ENCODE data around the gene PRR15.

PRR15 gene

DNA sequence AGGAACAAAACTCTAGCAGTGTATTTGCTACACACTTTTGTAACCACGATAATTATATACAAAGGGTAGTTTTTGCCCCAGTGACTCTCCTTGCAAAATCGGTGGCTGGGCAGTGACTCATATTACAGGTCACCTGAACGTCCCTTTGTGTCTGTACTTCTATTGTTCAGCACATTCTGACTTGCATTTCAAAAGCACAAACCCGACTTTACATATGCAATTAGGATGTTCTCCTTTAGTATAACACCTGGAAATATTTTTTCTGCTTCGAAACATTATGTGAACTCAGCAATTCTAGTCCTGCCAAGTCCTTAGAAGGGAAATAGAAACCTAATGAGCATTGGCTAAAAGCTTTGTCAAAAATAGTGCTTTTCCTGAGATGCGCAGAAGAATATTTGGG, 6.0 kb downstream of the PRR15 start:
- Histone ChIP-seq H3K36me3 (ENCODE audit: control insufficient read depth, insufficient read depth, low read length) (peaks cover 8% of the 10 kb centered on the region; the same call in 1 of the 2 replicates), H3K27me3 (ENCODE audit: control insufficient read depth, insufficient read depth, low read length) (peaks cover 17% of the 10 kb centered on the region), H3K27ac (ENCODE audit: low read depth, low read length) (no peak overlapping the region), H3K4me3 (ENCODE audit: low read depth, low read length) (no peak overlapping the region), H3K4me1 (ENCODE audit: control insufficient read depth, insufficient read depth, low read length) (peaks cover 35% of the 10 kb centered on the region), H3K9me3 (ENCODE audit: control insufficient read depth, insufficient read depth, low read length) (no peaks in the 10 kb centered on the region), H3K9ac (ENCODE audit: low read depth, low read length) (no peak overlapping the region)

DNA sequence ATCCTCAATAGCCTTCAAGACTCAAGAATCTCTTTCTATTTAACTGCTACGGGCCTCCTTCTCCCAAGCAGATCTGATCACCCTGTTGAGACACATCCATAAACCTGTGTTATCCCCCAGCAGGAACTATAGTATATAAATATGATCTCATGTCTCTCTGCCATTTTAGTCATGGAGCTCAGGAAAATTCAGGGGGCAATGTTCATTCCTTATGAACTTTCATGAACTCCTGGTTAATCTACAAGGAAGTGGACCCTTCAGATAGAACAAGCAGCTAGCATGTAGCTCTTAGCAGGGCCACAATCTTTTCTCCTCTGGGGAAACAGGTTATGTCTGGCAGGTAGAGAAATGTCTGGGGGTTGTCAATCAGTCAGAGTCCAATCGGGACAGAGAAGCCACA, 8.9 kb downstream of the PRR15 start:
- no peak overlapping the region for H3K9ac ChIP-seq (ENCODE audit: low read depth, low read length)
- no peaks in the 10 kb centered on the region for H3K36me3 ChIP-seq (ENCODE audit: control insufficient read depth, insufficient read depth, low read length)
- peaks cover 21% of the 10 kb centered on the region for H3K4me1 ChIP-seq (ENCODE audit: control insufficient read depth, insufficient read depth, low read length)
- peaks cover 8% of the 10 kb centered on the region; the same call in 1 of the 2 replicates for H3K9me3 ChIP-seq (ENCODE audit: control insufficient read depth, insufficient read depth, low read length)
- H3K27me3 ChIP-seq (ENCODE audit: control insufficient read depth, insufficient read depth, low read length), result no peaks in the 10 kb centered on the region
- H3K4me3 ChIP-seq (ENCODE audit: low read depth, low read length), result no peak overlapping the region
- no peak overlapping the region for H3K27ac ChIP-seq (ENCODE audit: low read depth, low read length)

DNA sequence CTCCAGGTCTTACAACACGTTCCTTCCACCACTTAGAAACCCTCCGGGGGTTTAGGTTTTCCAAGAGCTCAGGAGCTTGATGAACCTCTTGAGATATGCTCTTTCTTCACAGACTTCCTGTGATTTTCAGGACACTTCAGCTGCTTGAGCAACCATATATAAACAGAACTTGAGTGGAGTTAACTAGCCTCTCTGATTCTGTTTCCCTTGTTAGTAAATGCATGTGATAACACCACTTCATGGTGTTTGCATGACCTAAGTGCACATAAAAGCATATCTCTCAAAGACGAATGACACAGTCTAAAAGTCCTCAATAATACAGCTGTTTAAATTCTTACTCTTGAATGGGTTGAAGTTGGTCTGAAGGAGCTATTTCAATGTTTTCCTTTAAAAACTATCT, 9.9 kb downstream of the PRR15 start:
- no peak overlapping the region for H3K4me3 ChIP-seq (ENCODE audit: low read depth, low read length)
- no peaks in the 10 kb centered on the region for H3K36me3 ChIP-seq (ENCODE audit: control insufficient read depth, insufficient read depth, low read length)
- H3K27ac ChIP-seq (ENCODE audit: low read depth, low read length), result no peak overlapping the region
- no peak overlapping the region for H3K9ac ChIP-seq (ENCODE audit: low read depth, low read length)
- no peaks in the 10 kb centered on the region for H3K27me3 ChIP-seq (ENCODE audit: control insufficient read depth, insufficient read depth, low read length)
- peaks cover 15% of the 10 kb centered on the region for H3K4me1 ChIP-seq (ENCODE audit: control insufficient read depth, insufficient read depth, low read length)
- peaks cover 16% of the 10 kb centered on the region for H3K9me3 ChIP-seq (ENCODE audit: control insufficient read depth, insufficient read depth, low read length)

DNA sequence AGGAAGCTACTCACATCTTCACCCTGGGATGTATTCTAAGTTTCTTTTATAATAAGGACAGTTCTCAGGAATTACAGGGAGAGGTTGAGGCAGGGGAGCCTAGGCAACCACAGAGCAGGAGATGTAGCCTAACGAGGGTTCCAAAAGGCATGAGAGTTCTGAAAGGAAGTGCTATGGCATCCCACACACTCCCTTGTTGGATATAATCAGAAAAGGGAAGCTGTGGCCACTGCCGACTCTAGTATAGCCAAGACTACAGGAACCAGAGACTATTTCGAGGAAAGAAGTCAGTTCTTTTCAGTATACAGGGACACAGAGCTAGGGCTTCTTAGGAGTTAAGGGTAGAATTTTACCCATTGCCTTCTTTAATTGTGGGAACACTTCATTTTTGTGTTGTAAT, 11.0 kb downstream of the PRR15 start:
- no peak overlapping the region for H3K4me3 ChIP-seq (ENCODE audit: low read depth, low read length)
- peaks cover 27% of the 10 kb centered on the region for H3K9me3 ChIP-seq (ENCODE audit: control insufficient read depth, insufficient read depth, low read length)
- H3K4me1 ChIP-seq (ENCODE audit: control insufficient read depth, insufficient read depth, low read length), result peaks cover 7% of the 10 kb centered on the region
- no peak overlapping the region for H3K27ac ChIP-seq (ENCODE audit: low read depth, low read length)
- no peak overlapping the region for H3K9ac ChIP-seq (ENCODE audit: low read depth, low read length)
- H3K27me3 ChIP-seq (ENCODE audit: control insufficient read depth, insufficient read depth, low read length), result no peaks in the 10 kb centered on the region
- H3K36me3 ChIP-seq (ENCODE audit: control insufficient read depth, insufficient read depth, low read length), result no peaks in the 10 kb centered on the region

DNA sequence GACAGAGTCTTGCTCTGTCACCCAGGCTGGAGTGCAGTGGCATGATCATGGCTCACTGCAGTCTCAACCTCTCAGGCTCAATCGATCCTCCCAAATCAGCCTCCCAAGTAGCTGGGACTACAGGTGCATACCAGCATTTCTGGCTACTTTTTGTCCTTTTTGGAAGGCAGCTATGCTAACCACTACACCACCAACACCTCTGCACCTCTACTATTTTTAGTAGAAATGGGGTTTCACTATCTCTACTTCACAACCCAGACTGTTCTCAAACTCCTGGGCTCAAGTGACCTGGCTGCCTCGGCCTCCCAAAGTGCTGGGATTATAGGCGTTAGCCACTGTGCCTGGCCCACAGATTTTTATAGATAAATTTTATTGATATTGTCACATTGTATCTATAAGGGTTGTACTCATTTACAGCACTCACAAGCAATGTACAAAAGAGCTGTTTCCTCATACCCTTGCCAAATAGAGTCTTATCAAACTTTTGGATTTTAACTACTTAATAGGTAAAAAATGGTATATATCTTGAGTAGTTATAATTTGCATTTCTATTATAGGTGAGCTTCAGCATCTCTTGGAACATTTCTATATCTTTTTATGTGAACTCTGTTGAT, 23.7 kb downstream of the PRR15 start:
- no peaks in the 10 kb centered on the region for H3K36me3 ChIP-seq (ENCODE audit: control insufficient read depth, insufficient read depth, low read length)
- H3K4me1 ChIP-seq (ENCODE audit: control insufficient read depth, insufficient read depth, low read length), result no peaks in the 10 kb centered on the region
- no peaks in the 10 kb centered on the region for H3K27me3 ChIP-seq (ENCODE audit: control insufficient read depth, insufficient read depth, low read length)
- no peak overlapping the region for H3K4me3 ChIP-seq (ENCODE audit: low read depth, low read length)
- no peak overlapping the region for H3K9ac ChIP-seq (ENCODE audit: low read depth, low read length)
- H3K9me3 ChIP-seq (ENCODE audit: control insufficient read depth, insufficient read depth, low read length), result no peaks in the 10 kb centered on the region
- no peak overlapping the region for H3K27ac ChIP-seq (ENCODE audit: low read depth, low read length)

DNA sequence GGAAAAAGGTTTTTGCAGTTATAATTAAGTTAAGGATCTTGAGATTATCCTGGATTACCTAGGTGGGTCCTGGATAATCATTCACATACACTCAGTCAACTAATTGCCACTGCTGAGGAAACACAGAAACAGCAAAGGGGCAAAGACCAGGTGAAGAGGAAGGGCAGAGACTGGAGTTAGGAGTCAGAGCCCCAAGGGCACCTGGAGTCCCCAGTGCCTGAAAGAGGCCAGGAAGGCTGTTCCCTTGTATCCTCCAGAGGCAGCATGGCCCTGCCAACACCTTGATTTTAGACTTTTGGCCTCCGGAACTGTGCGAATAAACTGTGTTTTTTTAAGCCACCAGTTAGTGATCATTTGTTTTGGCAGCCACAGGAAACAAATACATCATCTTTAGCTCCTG, 24.6 kb downstream of the PRR15 start:
- no peak overlapping the region for H3K4me3 ChIP-seq (ENCODE audit: low read depth, low read length)
- H3K27me3 ChIP-seq (ENCODE audit: control insufficient read depth, insufficient read depth, low read length), result no peaks in the 10 kb centered on the region
- H3K9me3 ChIP-seq (ENCODE audit: control insufficient read depth, insufficient read depth, low read length), result no peaks in the 10 kb centered on the region
- H3K9ac ChIP-seq (ENCODE audit: low read depth, low read length), result no peak overlapping the region
- no peak overlapping the region for H3K27ac ChIP-seq (ENCODE audit: low read depth, low read length)
- H3K4me1 ChIP-seq (ENCODE audit: control insufficient read depth, insufficient read depth, low read length), result no peaks in the 10 kb centered on the region
- H3K36me3 ChIP-seq (ENCODE audit: control insufficient read depth, insufficient read depth, low read length), result no peaks in the 10 kb centered on the region

DNA sequence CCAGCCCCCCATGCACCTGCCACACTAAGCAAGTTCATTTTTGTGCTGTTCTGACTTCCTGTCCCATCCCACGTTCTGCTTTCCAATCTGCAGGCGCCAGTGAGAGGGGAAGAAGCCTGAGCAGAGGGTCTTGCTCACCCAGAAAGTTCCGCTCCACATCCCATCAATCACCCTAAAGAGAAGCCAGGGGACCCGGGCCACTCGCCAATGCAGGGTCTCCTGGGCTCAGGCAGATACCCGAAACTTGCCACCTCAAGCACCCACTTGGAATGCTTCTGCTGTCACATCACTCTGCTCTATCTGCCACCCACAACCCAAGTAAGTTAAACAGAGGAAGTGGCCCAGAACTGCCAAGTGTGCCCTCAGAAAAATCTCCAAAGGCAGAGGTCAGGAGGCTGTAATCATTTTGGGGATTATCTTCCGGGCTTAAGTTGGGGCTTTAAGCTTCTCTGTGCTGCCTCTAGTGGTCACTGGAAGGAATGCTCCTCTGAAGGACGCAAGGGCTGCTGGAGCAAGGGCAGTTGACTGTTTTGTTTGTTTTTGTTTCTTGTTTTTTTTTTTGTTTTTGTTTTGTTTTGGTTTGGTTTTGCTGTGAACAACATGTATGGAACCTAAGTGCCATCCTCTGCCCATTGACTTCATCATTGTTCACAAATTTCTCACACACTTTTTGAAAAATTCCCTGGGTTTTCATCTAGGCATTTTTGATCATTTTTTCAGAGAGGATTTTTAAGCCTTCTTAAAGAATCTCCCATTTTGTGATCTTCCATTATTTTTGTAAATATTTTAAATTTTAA, 25.5 kb downstream of the PRR15 start:
- Histone ChIP-seq H3K4me1 (ENCODE audit: control insufficient read depth, insufficient read depth, low read length) (no peaks in the 10 kb centered on the region), H3K9me3 (ENCODE audit: control insufficient read depth, insufficient read depth, low read length) (no peaks in the 10 kb centered on the region), H3K36me3 (ENCODE audit: control insufficient read depth, insufficient read depth, low read length) (no peaks in the 10 kb centered on the region), H3K27ac (ENCODE audit: low read depth, low read length) (no peak overlapping the region), H3K27me3 (ENCODE audit: control insufficient read depth, insufficient read depth, low read length) (no peaks in the 10 kb centered on the region), H3K4me3 (ENCODE audit: low read depth, low read length) (no peak overlapping the region), H3K9ac (ENCODE audit: low read depth, low read length) (no peak overlapping the region)

DNA sequence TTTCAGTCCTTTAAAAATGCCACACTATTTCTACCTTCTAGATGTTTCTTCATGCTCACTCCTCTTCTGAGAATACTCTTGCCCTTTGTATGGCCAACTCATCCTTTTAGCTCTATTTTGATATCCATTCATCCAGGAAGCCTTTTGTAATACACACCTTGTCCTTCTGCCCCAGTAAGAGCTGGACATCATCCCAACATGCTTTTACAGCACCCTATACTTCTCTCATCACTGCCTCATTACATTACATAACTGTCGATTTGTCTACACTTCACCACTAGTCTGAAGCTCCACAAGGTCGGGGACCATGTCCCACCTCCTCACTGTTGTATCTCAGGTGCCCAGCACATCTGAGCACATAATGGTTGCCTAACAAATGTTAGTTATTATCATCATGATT, 29.2 kb downstream of the PRR15 start:
- Histone ChIP-seq H3K36me3 (ENCODE audit: control insufficient read depth, insufficient read depth, low read length) (no peaks in the 10 kb centered on the region), H3K4me3 (ENCODE audit: low read depth, low read length) (no peak overlapping the region), H3K9me3 (ENCODE audit: control insufficient read depth, insufficient read depth, low read length) (no peaks in the 10 kb centered on the region), H3K27me3 (ENCODE audit: control insufficient read depth, insufficient read depth, low read length) (no peaks in the 10 kb centered on the region), H3K9ac (ENCODE audit: low read depth, low read length) (no peak overlapping the region), H3K27ac (ENCODE audit: low read depth, low read length) (no peak overlapping the region), H3K4me1 (ENCODE audit: control insufficient read depth, insufficient read depth, low read length) (no peaks in the 10 kb centered on the region)

DNA sequence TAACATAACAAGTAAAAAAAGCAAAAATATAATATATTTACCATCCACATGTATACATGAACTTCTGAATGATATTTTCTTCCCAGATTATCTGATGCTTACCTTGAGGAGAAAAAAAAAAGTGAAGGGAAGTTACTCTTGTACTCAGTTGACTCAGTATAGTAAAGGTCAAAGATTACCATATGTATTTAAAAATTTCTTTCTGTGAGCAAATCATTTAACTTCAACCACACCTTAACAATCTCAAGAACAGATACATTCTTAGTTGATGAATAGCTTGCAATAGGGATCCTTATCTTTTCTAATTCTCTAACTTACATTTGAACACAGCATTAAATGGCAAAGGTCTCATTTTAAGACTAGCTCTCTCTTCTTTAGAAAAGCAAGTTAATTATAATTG, 29.8 kb downstream of the PRR15 start:
- no peaks in the 10 kb centered on the region for H3K27me3 ChIP-seq (ENCODE audit: control insufficient read depth, insufficient read depth, low read length)
- no peak overlapping the region for H3K27ac ChIP-seq (ENCODE audit: low read depth, low read length)
- no peak overlapping the region for H3K9ac ChIP-seq (ENCODE audit: low read depth, low read length)

DNA sequence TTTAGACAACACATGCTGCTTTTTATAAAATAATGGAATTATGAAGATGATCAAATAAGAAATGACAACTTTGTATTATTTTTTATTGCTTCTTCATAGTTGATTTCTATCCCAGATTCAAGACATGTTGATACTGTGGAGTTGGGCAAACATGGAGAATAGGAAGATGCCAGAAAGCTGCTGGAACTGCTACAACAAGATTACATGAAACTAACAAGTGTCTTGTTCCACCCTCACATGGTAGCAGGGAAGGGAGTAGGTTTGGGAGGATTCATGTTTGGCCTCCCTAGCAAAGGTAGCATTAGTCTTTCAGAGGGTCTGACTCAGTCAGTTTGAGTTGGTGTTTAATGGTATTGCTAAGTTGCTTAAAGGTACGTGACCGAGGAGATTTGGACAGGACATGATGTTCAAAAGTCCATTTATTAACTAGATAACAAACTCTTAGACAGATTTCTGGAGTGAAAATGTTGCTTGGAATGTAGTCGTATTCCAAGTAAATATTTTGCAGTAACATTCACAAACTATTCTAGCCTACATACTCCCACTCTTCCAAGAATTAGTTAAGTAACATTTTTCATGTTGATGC, 33.1 kb downstream of the PRR15 start:
- no peak overlapping the region for H3K9ac ChIP-seq (ENCODE audit: low read depth, low read length)
- H3K36me3 ChIP-seq (ENCODE audit: control insufficient read depth, insufficient read depth, low read length), result no peaks in the 10 kb centered on the region
- no peak overlapping the region for H3K4me3 ChIP-seq (ENCODE audit: low read depth, low read length)
- H3K27me3 ChIP-seq (ENCODE audit: control insufficient read depth, insufficient read depth, low read length), result no peaks in the 10 kb centered on the region
- H3K4me1 ChIP-seq (ENCODE audit: control insufficient read depth, insufficient read depth, low read length), result peaks cover 5% of the 10 kb centered on the region
- no peak overlapping the region for H3K27ac ChIP-seq (ENCODE audit: low read depth, low read length)
- H3K9me3 ChIP-seq (ENCODE audit: control insufficient read depth, insufficient read depth, low read length), result no peaks in the 10 kb centered on the region

More for the DNA sequence above, 29.8 kb downstream of the PRR15 start:
- H3K36me3 ChIP-seq (ENCODE audit: control insufficient read depth, insufficient read depth, low read length), result no peaks in the 10 kb centered on the region
- H3K4me1 ChIP-seq (ENCODE audit: control insufficient read depth, insufficient read depth, low read length), result no peaks in the 10 kb centered on the region
- no peaks in the 10 kb centered on the region for H3K9me3 ChIP-seq (ENCODE audit: control insufficient read depth, insufficient read depth, low read length)
- no peak overlapping the region for H3K4me3 ChIP-seq (ENCODE audit: low read depth, low read length)

DNA sequence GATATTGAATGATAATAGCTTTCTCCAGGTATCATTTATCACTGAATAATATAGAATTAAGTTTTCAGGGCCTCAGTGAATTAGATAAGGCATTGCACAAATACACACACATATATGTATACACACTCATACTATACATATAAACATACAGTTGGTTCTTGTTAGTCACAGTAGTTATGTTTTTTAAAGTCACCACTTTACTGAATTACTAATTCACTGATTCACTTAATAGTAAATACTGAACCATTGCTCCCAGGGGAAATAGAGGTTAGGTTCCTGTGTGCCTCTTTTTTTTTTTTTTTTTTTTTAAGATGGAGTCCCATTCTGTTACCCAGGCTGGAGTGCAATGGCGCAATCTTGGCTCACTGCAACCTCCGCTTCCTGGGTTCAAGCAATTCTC, 33.6 kb downstream of the PRR15 start:
- no peak overlapping the region for H3K27ac ChIP-seq (ENCODE audit: low read depth, low read length)
- H3K27me3 ChIP-seq (ENCODE audit: control insufficient read depth, insufficient read depth, low read length), result no peaks in the 10 kb centered on the region
- H3K4me3 ChIP-seq (ENCODE audit: low read depth, low read length), result no peak overlapping the region
- H3K9ac ChIP-seq (ENCODE audit: low read depth, low read length), result no peak overlapping the region
- H3K9me3 ChIP-seq (ENCODE audit: control insufficient read depth, insufficient read depth, low read length), result no peaks in the 10 kb centered on the region
- H3K36me3 ChIP-seq (ENCODE audit: control insufficient read depth, insufficient read depth, low read length), result no peaks in the 10 kb centered on the region
- H3K4me1 ChIP-seq (ENCODE audit: control insufficient read depth, insufficient read depth, low read length), result peaks cover 5% of the 10 kb centered on the region

Measured in HUES48 (cell line).